ENCODE results near the gene PPP1R37.

The PPP1R37 gene

GRCh38 chr19:45110851-45111266, 17.9 kb downstream of the PPP1R37 start:
- intact Hi-C loops (cut with DNase I; ENCODE audit: low total_unique reads) = no loop called here
- Histone ChIP-seq H3K9me3 (no peaks in the 10 kb centered on the region), H3K36me3 (no peaks in the 10 kb centered on the region), H3K27ac (no peak overlapping the region), H3K27me3 (no peaks in the 10 kb centered on the region), H3K4me3 (no peak overlapping the region), H3K4me1 (peaks cover 0 to 3% (median 0%) of the 10 kb centered on the region in 4 donors)
- no peak for TF ChIP-seq CTCF (IDR thresholded peaks at IDR 0.05)
- DNase-seq = no peak

GRCh38 chr19:45112111-45112827, 19.3 kb downstream of the PPP1R37 start:
- Histone ChIP-seq H3K27ac (no peak overlapping the region), H3K4me1 (peaks cover 0 to 15% (median 0%) of the 10 kb centered on the region in 4 donors)
- intact Hi-C loops (cut with DNase I; ENCODE audit: low total_unique reads) = no loop called here

GRCh38 chr19:45113628-45114027, 20.6 kb downstream of the PPP1R37 start:
- DNase-seq = no peak
- Histone ChIP-seq H3K4me3 (no peak overlapping the region), H3K9me3 (no peaks in the 10 kb centered on the region), H3K4me1 (peaks cover 0 to 29% (median 1%) of the 10 kb centered on the region in 4 donors), H3K27me3 (no peaks in the 10 kb centered on the region), H3K36me3 (no peaks in the 10 kb centered on the region), H3K27ac (no peak overlapping the region)
- TF ChIP-seq CTCF (IDR thresholded peaks at IDR 0.05) = no peak
- intact Hi-C loops (cut with DNase I; ENCODE audit: low total_unique reads) = no loop called here

More at GRCh38 chr19:45112111-45112827, 19.3 kb downstream of the PPP1R37 start:
- TF ChIP-seq CTCF (IDR thresholded peaks at IDR 0.05) = no peak
- H3K9me3 ChIP-seq = no peaks in the 10 kb centered on the region
- no peaks in the 10 kb centered on the region for H3K36me3 ChIP-seq
- no peak overlapping the region for H3K4me3 ChIP-seq
- no peaks in the 10 kb centered on the region for H3K27me3 ChIP-seq
- no peak for DNase-seq

- H3K27me3 ChIP-seq = no peaks in the 10 kb centered on the region
- intact Hi-C loops (cut with DNase I; ENCODE audit: low total_unique reads) = no loop called here
- H3K4me1 ChIP-seq = peaks cover 0 to 30% (median 1%) of the 10 kb centered on the region in 4 donors
- H3K27ac ChIP-seq = no peak overlapping the region
- H3K9me3 ChIP-seq = no peaks in the 10 kb centered on the region
- DNase-seq = no peak
- H3K4me3 ChIP-seq = no peak overlapping the region
- no peak for TF ChIP-seq CTCF (IDR thresholded peaks at IDR 0.05)
- no peaks in the 10 kb centered on the region for H3K36me3 ChIP-seq
These were observed 21.1 kb downstream of the PPP1R37 start for GRCh38 chr19:45114116-45114515.

GRCh38 chr19:45115809-45116615, 23.0 kb downstream of the PPP1R37 start:
- H3K27me3 ChIP-seq = no peaks in the 10 kb centered on the region
- no peaks in the 10 kb centered on the region for H3K9me3 ChIP-seq
- no peak for DNase-seq
- H3K27ac ChIP-seq = no peak overlapping the region
- intact Hi-C loops (cut with DNase I; ENCODE audit: low total_unique reads) = no loop called here
- H3K4me1 ChIP-seq = peaks cover 0 to 32% (median 1%) of the 10 kb centered on the region in 4 donors
- H3K4me3 ChIP-seq = no peak overlapping the region
- TF ChIP-seq CTCF (IDR thresholded peaks at IDR 0.05) = no peak
- H3K36me3 ChIP-seq = no peaks in the 10 kb centered on the region

Data from tibial artery (tissue), 4 donors.